ENCODE measurements around the gene CHD8. TPM values are rescaled to one million over a fixed set of nuclear protein-coding genes. Genes with fewer than 3 reads are reported as not detected.
"Not testable (repeated sequence)": the region's sequence is repeated elsewhere in the genome, so short reads cannot be mapped to it uniquely, and the experiment has no call there.

CHD8 gene, protein sequence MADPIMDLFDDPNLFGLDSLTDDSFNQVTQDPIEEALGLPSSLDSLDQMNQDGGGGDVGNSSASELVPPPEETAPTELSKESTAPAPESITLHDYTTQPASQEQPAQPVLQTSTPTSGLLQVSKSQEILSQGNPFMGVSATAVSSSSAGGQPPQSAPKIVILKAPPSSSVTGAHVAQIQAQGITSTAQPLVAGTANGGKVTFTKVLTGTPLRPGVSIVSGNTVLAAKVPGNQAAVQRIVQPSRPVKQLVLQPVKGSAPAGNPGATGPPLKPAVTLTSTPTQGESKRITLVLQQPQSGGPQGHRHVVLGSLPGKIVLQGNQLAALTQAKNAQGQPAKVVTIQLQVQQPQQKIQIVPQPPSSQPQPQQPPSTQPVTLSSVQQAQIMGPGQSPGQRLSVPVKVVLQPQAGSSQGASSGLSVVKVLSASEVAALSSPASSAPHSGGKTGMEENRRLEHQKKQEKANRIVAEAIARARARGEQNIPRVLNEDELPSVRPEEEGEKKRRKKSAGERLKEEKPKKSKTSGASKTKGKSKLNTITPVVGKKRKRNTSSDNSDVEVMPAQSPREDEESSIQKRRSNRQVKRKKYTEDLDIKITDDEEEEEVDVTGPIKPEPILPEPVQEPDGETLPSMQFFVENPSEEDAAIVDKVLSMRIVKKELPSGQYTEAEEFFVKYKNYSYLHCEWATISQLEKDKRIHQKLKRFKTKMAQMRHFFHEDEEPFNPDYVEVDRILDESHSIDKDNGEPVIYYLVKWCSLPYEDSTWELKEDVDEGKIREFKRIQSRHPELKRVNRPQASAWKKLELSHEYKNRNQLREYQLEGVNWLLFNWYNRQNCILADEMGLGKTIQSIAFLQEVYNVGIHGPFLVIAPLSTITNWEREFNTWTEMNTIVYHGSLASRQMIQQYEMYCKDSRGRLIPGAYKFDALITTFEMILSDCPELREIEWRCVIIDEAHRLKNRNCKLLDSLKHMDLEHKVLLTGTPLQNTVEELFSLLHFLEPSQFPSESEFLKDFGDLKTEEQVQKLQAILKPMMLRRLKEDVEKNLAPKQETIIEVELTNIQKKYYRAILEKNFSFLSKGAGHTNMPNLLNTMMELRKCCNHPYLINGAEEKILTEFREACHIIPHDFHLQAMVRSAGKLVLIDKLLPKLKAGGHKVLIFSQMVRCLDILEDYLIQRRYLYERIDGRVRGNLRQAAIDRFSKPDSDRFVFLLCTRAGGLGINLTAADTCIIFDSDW (N-terminal part only)
- total RNA-seq: 50.4 TPM

- peak; percentile 100 for DNase-seq
Observed at GRCh38 chr14:21455912-21456667, at the start of gene CHD8. Gene CHD8 (minus strand): TSS chr14:21456123. CDS start chr14:21431643, 24,480 bp downstream.

GRCh38 chr14:21505012-21505553 is 49.2 kb upstream of the CHD8 start:
- no peak for DNase-seq

DNA sequence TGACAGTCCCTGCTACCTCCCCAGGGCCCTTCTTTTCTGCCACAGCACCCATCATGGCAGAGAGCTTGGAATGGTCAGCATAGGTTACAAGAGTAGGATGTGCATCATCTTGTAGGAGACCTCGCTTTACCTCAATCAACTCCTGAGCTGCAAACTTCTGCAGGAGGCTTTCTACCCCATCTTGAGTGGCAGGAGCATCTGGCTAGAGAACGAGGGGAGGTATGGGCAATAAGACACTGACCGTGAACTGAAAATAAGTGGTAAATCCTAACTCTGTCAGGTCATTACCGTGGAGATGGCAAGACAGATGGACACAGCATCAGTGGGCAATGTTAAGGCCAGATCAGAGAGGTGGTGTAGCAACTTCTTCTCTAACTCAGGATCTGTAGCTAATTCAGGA is 47.5 kb upstream of the CHD8 start:
- DNase-seq: no peak

GRCh38 chr14:21501568-21501967 is 45.6 kb upstream of the CHD8 start:
- no peak for DNase-seq

DNA sequence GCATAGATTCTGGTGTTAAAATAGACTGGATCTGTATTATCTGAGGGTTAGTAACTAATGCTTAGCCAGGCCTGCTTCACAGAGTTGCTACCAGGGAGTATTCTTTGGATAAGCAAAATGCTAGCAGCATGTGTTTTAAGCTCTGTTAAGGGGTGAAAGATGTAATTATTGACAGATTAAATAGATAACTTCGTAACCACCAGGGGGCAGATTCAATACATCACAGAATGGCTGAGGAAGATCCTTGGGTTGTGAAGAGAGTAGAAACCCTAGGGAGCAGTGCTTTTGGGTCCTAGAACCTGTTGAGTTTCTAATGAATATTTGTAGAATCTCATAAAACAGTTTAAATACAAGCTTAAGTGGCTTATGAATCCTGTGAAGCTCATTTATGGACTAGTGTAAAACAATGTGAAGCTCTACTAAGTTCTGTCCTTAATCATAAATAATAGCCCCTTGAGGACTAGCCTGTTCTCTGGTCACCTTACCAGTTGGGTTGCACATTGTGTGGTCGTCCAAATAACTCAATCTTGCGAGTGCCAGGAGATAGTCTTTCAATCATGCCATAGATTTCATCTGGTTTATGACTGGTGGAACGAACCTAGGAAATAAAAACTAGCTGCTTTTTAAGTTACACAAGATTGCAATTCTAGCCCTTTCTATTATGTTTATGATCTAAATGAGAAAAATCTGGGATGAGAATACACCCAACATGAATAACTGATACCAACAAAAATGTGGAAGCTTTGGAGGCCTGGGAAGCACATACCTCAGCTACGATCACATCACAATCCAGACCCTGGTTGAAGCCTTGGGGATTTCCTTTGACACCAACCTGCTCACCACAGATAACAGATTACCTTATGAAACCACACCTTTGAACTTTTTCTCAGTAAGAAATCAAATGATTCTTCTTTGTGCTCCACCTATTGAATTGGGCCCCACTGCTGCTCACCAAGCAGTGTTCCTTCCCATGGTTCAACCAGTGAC is 42.9 kb upstream of the CHD8 start:
- peak; percentile 22 for DNase-seq

DNA sequence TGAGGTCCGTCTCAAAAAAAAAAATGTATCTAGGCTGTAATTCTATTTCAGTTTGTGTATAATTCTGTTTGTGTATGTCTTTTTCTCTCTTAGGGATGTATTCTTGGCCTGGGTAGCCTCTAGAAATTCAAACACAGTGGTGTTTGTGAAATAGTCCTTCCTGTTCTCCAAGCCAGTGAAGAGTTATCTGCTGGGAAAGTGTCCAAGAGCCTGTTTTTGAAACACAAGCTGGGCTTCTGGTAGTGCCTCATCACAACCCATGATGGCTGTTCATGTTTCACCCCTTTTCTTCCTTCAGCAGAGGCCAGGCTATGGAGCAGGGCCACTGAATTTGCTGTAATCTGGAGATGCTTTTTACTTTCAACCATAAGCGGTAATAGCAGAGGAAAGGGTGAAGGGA is 40.5 kb upstream of the CHD8 start:
- DNase-seq: no peak

- DNase-seq: no peak
Observed at GRCh38 chr14:21494902-21495762, 39.2 kb upstream of the CHD8 start.

GRCh38 chr14:21486640-21487087 is 30.7 kb upstream of the CHD8 start:
- no peak for DNase-seq

- DNase-seq: peak; percentile 99
Observed at GRCh38 chr14:21476925-21477681, 21.2 kb upstream of the CHD8 start, which contains the start of the genes RAB2B and TOX4. Gene RAB2B (minus strand): TSS chr14:21476959. CDS start chr14:21476872, 87 bp downstream. Gene TOX4 (plus strand): TSS chr14:21477195. CDS start chr14:21477279, 84 bp downstream.

GRCh38 chr14:21476523-21476924 is 20.6 kb upstream of the CHD8 start:
- DNase-seq: peak; percentile 48

DNA sequence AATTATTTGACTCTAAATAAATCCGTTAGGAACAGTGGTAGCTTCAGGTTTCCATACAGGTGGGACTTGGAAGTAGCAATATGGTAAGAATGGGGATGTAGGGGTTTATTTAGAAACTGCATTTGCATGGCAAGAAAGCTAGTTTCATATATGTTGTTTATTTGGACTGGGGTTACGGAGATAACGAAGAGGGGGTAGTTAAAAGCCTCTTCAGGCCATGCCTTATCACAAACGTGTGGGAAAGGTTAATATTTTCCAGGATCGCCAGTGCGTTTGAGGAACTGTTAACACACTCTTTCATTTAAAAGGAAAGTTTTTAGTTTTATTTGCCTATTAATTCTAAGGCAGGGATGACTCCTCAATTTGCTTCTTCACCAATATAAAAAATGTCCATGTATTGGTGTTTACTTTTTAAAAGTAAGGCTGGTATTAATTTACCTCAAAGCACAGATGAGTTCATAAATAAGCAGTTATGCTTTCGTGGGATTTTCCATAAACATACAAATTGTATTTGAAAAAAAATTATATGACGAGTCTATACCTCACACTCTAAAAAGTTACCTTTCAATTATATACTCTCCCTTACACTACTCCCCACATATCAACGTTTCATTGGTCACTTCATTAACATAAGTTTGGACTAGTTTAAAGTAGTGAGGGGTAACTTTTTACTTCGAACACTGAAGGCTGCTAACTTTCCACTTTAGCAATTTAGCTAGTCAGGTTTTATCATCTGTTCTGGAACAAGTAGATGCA is 20.0 kb upstream of the CHD8 start:
- DNase-seq: no peak

GRCh38 chr14:21467616-21468015 is 11.7 kb upstream of the CHD8 start:
- peak; percentile 5 for DNase-seq

DNA sequence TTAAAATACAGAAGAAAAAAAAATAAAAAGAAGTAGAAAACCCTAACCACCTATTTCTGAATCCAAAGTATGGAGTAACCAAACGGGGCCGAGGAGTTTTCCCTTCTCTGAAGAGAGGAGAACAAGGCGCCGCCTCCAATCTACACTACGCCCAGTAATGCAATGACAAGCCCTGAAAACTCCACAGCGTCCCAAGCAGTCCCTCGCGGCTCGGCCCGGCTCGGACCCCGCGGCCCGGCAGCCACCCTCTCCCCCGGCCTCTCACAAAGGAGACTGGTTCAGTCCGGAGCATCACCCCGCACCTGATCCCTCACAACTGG is 371 bp downstream of the CHD8 start:
- no peak for DNase-seq

GRCh38 chr14:21454843-21455544 is 929 bp downstream of the CHD8 start:
- DNase-seq: no peak

- no peak for DNase-seq
Observed at GRCh38 chr14:21449899-21450216, 6.1 kb downstream of the CHD8 start.

- not testable (repeated sequence) for DNase-seq
Observed at GRCh38 chr14:21442657-21443056, 13.3 kb downstream of the CHD8 start.

GRCh38 chr14:21440859-21441258 is 15.1 kb downstream of the CHD8 start:
- no peak for DNase-seq

Measured in skin of body (tissue), 2 donors.